HG03460 (cell line): ENCODE results near the gene PDE10A.
"Not testable (repeated sequence)": the region's sequence is repeated elsewhere in the genome, so short reads cannot be mapped to it uniquely, and the experiment has no call there.

Experiments
- ATAC-seq: cut with Tn5 transposase; IDR thresholded peaks from one replicate; pipeline ENCODE4 v1.9.1; 2021; ENCODE audit not compliant: unreplicated experiment

Gene PDE10A

DNA sequence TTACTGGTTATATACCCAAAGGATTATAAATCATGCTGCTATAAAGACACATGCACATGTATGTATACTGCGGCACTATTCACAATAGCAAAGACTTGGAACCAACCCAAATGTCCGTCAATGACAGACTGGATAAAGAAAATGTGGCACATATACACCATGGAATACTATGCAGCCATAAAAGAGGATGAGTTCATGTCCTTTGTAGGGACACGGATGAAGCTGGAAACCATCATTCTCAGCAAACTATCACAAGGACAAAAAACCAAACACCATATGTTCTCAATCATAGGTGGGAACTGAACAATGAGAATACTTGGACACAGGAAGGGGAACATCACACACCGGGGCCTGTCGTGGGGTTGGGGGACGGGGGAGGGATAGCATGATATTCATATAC, 104.9 kb downstream of the PDE10A start:
- not testable (repeated sequence) for ATAC-seq

GRCh38 chr6:165557674-165558073, 105.4 kb downstream of the PDE10A start:
- ATAC-seq = no peak

DNA sequence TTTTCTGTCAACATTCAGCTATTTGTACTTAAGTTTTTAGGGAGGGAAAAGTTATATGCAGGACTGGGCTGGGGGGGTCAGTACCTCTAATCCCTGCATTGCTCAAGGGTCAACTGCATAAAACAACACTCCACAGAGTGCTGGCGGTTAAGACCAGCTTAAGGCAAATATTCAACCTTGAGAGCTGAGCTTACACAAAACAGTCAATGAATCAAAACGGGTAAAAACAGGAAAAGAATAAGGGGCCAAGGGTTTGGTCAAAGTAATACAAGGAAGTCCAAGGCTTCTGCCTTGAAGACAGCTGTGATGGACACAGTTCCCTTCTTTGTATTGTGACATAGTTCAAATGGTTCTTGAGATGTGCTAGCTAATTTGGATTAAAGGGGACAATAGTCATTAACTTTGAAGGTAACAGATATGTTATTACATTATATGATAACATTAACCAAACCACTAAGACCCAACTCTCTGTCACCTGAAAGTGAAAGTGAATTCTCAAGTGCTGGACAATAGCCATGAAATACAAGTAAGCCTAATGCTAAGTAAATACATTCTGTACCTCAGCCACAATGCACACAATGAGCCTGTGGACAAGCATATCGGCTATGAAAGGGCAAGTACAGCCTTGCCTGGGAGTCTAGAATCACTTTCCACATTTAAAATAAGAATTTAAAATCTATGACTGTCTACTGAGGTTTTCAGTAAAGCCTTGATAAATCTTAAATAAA, 106.8 kb downstream of the PDE10A start:
- no peak for ATAC-seq

DNA sequence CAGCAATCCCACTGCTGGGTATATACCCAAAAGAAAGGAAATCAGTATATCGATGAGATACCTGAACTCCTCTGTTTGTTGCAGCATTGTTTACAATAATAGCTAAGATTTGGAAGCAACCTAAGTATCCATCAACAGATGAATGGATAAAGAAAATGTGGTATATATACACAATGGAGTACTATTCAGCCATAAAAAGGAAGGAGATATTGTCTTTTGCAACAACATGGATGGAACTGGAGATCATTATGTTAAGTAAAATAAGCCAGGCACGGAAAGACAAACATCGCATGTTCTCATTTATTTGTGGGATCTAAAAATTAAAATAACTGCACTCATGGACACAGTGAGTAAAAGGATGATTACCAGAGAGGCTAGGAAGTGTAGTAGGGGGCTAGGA, 108.4 kb downstream of the PDE10A start:
- not testable (repeated sequence) for ATAC-seq

GRCh38 chr6:165552248-165552736, 110.7 kb downstream of the PDE10A start:
- ATAC-seq = no peak

DNA sequence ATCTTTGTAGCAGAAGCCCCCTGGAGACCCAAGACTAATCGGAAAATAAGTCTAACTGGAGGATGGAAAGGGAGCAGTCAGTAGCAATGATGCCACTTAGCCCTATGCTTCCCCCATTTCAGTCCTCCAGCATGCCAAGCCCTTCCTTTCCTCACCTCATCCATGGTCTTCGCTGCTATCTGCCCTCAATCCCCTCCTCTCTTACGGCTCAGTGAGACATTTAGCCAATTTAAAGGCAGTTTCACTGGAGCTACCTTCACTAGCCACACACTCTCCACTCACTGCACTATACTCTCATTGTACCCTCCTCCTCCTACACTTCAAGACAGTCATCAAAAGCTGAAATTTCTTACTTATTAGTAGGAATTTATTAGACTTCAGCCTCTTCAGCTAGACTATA, 111.2 kb downstream of the PDE10A start:
- ATAC-seq = no peak

DNA sequence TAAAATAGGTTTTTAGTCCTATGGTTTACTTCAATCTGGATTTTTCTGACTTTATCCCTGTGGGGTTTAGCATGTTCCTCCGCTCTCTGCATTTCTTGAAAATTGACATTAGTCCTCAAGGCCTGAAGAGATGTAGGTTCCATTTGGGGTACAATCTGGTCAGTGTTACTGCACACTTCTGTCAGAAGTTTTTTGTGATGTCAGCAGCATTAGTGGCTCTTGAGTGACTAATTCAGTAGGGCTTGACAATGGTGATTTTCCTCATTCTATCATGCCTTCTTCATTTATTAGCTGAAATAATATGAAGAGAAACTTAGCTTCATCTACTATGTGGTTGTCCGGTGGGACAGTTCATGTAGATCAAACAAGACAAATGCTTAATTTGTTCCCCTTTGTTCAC, 114.6 kb downstream of the PDE10A start:
- no peak for ATAC-seq

GRCh38 chr6:165545806-165546205, 117.2 kb downstream of the PDE10A start:
- ATAC-seq = no peak

DNA sequence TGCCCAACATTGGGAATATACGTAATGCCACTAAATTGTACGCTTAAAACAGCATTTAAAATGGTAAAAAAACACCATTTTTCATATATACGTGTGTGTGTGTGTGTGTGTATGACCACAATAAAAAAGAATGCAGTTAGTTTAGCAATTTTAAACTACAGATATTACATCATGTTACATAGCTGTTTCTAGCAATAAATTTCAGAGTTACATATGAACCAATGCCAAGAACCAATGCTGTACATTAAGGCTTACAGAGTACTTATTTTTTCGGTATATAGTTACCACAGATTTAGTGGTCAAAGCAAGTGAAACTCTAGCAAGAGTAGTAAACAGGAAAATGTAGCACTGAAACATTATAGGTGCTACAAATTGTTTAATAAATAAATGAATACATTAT, 119.3 kb downstream of the PDE10A start:
- no peak for ATAC-seq

DNA sequence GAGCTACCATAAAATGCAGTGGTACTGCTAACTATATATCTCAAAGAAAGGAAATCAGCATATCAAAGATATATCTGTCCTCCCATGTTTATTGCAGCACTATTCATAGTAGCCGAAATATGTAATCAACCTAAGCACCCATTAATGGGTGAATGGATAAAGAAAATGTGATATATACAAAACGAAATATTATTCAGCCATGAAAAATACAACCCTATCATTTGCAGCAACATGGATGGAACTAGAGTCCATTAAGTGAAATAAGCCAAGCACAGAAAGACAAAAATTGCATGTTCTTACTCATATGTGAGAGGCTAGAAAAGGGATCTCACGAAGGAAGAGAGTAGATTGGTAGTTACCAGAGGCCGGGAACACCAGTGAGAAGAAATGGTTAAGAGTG, 126.1 kb downstream of the PDE10A start:
- ATAC-seq = no peak

GRCh38 chr6:165519316-165519715, 143.7 kb downstream of the PDE10A start:
- ATAC-seq = no peak

- ATAC-seq = no peak
These were observed 146.9 kb downstream of the PDE10A start for GRCh38 chr6:165515963-165516624.

- no peak for ATAC-seq
These were observed 148.4 kb downstream of the PDE10A start for GRCh38 chr6:165514621-165515020.

- peak; percentile 73 for ATAC-seq
These were observed 151.2 kb downstream of the PDE10A start for GRCh38 chr6:165511807-165512206.

GRCh38 chr6:165508321-165508869, 154.6 kb downstream of the PDE10A start:
- ATAC-seq = no peak

GRCh38 chr6:165506657-165507056, 156.4 kb downstream of the PDE10A start:
- no peak for ATAC-seq

DNA sequence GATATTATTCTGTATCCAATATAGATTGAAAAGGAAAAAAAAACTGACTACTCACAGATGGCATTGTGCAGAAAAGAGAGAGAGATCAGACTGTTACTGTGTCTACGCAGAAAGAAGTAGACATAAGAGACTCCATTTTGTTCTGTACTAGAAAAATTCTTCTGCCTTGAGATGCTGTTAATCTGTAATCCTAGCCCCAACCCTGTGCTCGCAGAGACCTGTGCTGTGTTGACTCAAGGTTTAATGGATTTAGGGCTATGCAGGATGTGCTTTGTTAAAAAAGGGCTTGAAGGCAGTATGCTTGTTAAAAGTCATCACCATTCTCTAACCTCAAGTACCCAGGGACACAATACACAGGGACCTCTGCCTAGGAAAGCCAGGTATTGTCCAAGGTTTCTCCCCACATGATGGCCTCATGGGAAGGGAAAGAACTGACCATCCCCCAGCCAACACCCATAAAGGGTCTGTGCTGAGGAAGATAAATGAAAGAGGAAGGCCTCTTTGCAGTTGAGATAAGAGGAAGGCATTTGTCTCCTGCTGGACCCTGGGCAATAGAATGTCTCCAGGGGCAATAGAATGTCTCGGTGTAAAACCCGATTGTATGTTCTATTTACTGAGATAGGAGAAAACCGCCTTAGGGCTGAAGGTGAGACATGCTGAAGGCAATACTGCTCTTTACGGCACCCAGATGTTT, 162.7 kb downstream of the PDE10A start:
- not testable (repeated sequence) for ATAC-seq

DNA sequence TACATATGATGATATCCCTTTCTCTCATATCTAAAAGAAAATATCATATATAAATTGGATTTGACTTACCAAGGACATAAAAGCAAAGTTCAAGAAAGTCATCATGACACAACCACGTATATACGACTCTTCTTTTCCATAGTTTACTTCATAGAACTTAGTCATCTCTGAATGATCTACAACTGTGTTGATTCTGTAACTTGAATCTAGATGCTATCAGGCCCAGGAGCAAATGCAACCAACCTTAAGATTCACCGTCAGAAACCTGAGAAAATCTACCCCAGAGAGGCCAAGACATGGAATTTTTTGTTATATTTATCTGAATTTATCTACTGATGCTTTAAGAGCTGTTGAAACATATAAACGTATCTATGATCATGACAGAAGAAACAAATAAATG, 165.6 kb downstream of the PDE10A start:
- no peak for ATAC-seq

DNA sequence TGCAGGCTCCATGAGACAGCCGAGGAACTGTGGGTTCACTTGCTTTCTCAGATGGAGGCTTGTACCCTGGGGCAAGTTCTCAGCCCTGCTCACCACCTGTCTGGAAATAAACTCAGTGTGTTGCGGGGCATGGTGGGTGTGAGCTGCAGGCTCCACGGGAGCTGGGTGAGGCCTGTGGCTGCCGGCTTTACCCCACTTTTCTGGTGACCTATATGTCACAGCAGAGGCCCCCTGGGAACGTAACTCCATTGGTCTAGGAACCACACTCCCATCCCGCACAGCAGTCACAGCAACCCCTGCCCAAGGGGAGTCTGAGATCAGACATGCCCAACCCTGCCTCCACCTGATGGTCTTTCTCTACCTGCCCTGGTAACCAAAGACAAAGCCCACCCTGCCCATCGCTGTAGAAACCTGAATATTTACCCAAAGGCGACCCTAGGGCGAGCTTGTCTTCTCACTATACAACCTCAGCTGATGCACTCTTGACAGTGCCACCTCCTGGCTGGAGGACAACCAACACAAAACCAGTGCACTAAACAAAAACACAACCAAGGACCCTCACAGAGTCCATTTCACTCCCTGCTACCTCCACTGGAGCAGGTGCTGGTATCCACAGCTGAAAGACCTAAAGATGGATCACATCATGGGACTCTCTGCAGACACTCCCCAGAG, 174.3 kb downstream of the PDE10A start:
- no peak for ATAC-seq

DNA sequence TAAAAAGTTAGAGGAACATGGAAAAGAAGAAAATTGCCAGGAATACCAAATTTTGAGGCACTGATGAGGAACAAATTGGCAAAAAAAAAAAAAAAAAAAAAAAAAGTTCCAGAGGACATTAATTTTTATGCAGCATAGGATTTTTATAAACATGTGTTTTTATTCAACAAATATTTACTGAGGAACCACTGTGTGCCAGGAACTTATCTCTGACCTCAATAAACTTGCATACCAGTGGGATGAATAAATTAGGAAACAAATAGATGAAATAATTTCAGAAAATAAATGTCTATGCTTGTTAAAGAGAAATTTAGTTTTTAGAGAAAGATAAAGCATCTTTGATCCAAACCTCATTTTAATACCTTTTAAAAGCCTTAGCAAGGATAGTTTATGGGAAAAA, 175.1 kb downstream of the PDE10A start:
- no peak for ATAC-seq

DNA sequence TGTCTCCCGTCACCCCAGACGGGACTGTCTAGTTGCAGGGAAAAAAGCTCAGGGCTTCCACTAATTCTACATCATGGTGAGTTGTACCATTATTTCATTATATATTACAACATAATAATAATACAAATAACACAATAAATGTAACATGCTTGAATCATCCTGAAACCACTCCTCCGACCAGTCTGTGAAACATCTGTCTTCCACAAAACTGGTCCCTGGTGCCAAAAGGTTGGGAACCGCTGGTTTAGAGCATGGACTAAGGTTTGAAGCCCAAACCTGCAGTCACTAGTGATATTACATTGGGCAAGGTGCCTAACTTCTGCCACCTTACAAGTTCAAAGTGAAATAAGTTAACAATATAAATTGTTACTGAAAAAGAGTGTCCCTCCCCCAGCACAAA, 175.7 kb downstream of the PDE10A start:
- no peak for ATAC-seq
